ENCODE measurements around the gene CD24. TPM values are rescaled to one million over a fixed set of nuclear protein-coding genes. Genes with fewer than 3 reads are reported as not detected.
A peak's percentile ranks its signal among the peaks of the same experiment; 100 is the strongest.
"Not testable (repeated sequence)": the region's sequence is repeated elsewhere in the genome, so short reads cannot be mapped to it uniquely, and the experiment has no call there.

CD24 gene, protein sequence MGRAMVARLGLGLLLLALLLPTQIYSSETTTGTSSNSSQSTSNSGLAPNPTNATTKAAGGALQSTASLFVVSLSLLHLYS
- 1 to 10 TPM in 3 of 4 donors, under 1 TPM in 1; 0.39 to 5.9 (median 1.4) TPM for total RNA-seq

DNA sequence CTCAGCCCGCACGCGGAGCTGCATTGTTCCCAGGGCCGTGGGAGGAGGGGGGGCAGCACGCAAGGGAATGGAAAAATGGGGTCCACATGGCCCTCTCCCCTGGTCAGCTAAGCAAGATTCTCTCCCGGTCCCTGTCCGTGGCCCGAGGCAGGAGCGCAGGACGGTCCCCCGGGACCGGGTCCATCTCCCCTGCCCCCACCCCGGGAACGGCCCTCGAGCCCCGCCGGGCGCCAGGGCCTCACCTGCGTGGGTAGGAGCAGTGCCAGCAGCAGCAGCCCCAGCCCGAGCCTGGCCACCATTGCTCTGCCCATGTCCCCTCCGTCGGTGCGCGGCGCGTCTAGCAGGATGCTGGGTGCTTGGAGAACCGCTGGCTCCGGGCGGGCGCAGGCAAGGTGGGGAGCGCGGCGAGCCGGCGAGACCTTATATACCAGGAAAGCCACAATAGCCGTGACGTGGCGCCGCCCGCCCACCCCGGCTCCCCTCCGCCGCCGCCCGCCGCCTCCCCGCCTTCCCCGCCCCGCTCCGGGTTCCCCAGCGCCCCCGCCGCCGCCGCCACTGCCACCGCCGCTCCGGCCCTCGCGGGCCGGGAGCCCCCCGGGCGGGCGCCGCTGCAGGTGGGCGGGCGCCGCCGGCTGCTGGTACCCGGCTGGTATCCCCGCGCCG, at the start of gene CD24:
Gene CD24, minus strand, starts transcription at position 394 of the 663 bp plus-strand sequence. Its CDS starts 83 bp downstream, at position 311.
- ATAC-seq (no peak), DNase-seq (no peak)
- Histone ChIP-seq H3K9me3 (no peaks in the 10 kb centered on the region), H3K36me3 (no peaks in the 10 kb centered on the region), H3K27me3 (peaks cover 54 to 63% (median 62%) of the 10 kb centered on the region in 3 donors), H3K4me1 (peaks cover 4 to 15% of the 10 kb centered on the region in 2 donors), H3K4me3 (peak within 1 kb of the TSS; percentile 56 to 78 (median 57)), H3K27ac (no peak within 1 kb of the TSS)
- TF ChIP-seq, protein P1, sequence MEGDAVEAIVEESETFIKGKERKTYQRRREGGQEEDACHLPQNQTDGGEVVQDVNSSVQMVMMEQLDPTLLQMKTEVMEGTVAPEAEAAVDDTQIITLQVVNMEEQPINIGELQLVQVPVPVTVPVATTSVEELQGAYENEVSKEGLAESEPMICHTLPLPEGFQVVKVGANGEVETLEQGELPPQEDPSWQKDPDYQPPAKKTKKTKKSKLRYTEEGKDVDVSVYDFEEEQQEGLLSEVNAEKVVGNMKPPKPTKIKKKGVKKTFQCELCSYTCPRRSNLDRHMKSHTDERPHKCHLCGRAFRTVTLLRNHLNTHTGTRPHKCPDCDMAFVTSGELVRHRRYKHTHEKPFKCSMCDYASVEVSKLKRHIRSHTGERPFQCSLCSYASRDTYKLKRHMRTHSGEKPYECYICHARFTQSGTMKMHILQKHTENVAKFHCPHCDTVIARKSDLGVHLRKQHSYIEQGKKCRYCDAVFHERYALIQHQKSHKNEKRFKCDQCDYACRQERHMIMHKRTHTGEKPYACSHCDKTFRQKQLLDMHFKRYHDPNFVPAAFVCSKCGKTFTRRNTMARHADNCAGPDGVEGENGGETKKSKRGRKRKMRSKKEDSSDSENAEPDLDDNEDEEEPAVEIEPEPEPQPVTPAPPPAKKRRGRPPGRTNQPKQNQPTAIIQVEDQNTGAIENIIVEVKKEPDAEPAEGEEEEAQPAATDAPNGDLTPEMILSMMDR (IDR thresholded peaks at IDR 0.05 in 4 of 5, conservative IDR thresholded peaks at IDR 0.05 in 1 of 5) = no peak
- no peak for TF ChIP-seq POLR2A (IDR thresholded peaks at IDR 0.05)
- intact Hi-C loops (cut with DNase I; ENCODE audit: low total_unique reads) = no loop called here
- in situ Hi-C loops (cut with MboI; ENCODE audit: low sequenced_read_pairs in 4 of 4) = no loop called here

DNA sequence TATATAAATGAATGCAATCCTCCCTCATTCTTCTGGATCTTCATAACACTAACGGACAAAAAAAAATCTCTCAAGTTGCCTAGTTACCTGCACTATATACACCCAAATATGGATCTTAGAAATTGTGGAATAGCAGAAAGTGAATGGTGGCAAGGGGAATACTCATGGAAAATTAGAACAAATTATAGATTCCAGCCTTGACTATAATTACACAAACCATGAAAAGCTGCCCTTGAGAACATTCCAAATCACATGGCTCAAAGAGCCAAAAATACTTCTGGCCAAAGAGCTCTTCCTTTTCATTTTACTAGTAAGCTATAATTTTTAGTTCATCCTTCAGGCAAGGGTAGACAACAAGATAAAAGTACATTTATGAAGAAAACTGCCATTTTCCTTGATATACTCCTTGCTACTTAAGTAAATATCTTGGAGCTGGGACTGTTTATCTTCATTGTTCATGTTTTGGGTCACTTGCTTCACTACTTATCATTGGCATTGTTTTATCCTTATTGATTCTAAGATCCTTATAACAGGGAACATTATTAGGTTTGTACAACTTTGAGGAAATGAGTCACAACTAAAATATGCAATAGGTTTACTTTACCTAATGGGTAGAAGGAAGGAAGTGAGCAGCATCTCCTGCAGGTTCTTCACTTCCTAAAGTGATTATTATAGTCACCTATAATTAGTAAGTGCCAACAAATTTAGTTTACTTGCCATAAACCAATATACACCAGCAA, 47.1 kb upstream of the CD24 start:
- no peak for DNase-seq
- no peak for ATAC-seq
- Histone ChIP-seq H3K9me3 (no peaks in the 10 kb centered on the region), H3K36me3 (no peaks in the 10 kb centered on the region), H3K4me1 (no peaks in the 10 kb centered on the region), H3K4me3 (no peak overlapping the region), H3K27ac (no peak overlapping the region), H3K27me3 (no peaks in the 10 kb centered on the region)
- intact Hi-C loops (cut with DNase I; ENCODE audit: low total_unique reads) (no loop called here), in situ Hi-C loops (cut with MboI; ENCODE audit: low sequenced_read_pairs in 4 of 4) (loop anchor here in 1 of 4 donors (10.0 kb wide), 1 partner anchor 93 kb away; the partner anchor contains the start of gene BEND3)
- TF ChIP-seq, protein P1 (IDR thresholded peaks at IDR 0.05 in 4 of 5, conservative IDR thresholded peaks at IDR 0.05 in 1 of 5) = no peak
- TF ChIP-seq POLR2A (IDR thresholded peaks at IDR 0.05) = no peak

DNA sequence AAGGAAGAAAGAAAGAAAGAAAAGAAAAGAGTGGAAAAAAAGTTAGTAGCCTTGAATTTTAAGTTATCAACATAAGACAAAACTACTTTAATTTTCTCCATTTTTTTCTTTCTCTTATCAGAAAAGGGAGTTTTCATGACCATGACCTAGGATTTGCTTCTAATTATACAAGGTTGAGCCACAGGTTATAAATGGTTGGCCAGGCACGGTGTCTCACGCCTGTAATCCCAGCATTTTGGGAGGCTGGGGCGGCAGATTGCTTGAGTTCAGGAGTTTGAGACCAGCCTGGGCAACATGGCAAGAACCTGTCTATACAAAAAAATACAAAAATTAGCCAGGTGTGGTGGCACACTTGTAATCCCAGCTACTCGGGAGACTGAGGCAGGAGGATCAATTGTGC, 45.7 kb upstream of the CD24 start:
- no peak for ATAC-seq
- in situ Hi-C loops (cut with MboI; ENCODE audit: low sequenced_read_pairs in 4 of 4) = loop anchor here in 1 of 4 donors (10.0 kb wide), 1 partner anchor 95 kb away; the partner anchor contains the start of gene BEND3
- no peak for TF ChIP-seq POLR2A (IDR thresholded peaks at IDR 0.05)
- TF ChIP-seq, protein P1 (IDR thresholded peaks at IDR 0.05 in 4 of 5, conservative IDR thresholded peaks at IDR 0.05 in 1 of 5) = no peak
- Histone ChIP-seq H3K4me1 (no peaks in the 10 kb centered on the region), H3K27ac (no peak overlapping the region), H3K36me3 (no peaks in the 10 kb centered on the region), H3K27me3 (no peaks in the 10 kb centered on the region), H3K9me3 (no peaks in the 10 kb centered on the region), H3K4me3 (no peak overlapping the region)
- intact Hi-C loops (cut with DNase I; ENCODE audit: low total_unique reads) = no loop called here
- no peak for DNase-seq

DNA sequence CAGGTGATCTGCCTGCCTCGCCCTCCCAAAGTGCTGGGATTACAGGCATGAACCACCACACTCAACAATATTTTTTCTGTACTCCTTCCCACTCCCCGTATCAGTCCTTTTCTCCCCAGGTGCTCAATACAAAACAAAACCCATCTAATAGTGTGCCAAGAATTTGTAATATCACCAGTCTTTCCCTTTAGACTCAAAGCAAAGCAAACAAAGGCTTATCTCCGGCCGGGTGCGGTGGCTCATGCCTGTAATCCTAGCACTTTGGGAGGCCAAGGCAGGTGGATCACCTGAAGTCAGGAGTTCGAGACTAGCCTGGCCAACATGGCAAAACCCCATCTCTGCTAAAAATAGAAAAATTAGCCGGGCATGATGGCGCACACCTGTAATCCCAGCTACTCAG, 45.1 kb upstream of the CD24 start:
- in situ Hi-C loops (cut with MboI; ENCODE audit: low sequenced_read_pairs in 4 of 4) = loop anchor here in 1 of 4 donors (10.0 kb wide), 1 partner anchor 95 kb away; the partner anchor contains the start of gene BEND3
- H3K27me3 ChIP-seq; ATAC-seq; intact Hi-C loops (cut with DNase I; ENCODE audit: low total_unique reads); H3K9me3 ChIP-seq; H3K4me3 ChIP-seq; H3K27ac ChIP-seq; H3K4me1 ChIP-seq; H3K36me3 ChIP-seq; DNase-seq: not testable (repeated sequence)

DNA sequence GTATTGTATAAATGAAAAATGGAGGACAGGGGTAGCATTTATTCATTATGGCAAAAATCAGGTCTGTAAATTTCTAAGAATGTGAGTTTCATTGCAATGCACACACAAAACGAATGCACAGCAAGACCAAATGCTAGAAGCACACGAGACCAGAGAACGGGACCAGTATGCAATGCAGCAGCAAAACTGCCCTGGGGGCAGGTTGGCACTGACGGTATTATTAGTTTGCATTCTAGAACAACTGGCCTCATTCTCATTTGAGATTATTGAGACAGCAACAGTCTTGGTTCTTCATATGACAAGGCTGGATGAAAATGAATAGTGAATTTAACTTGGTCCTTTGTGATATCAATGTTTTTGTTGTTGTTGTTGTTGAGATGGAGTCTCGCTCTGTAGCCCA, 44.5 kb upstream of the CD24 start:
- H3K4me1 ChIP-seq = no peaks in the 10 kb centered on the region
- ATAC-seq (no peak), DNase-seq (no peak)
- no peaks in the 10 kb centered on the region for H3K9me3 ChIP-seq
- no peaks in the 10 kb centered on the region for H3K36me3 ChIP-seq
- intact Hi-C loops (cut with DNase I; ENCODE audit: low total_unique reads) = no loop called here
- no peak for TF ChIP-seq POLR2A (IDR thresholded peaks at IDR 0.05)
- H3K4me3 ChIP-seq = no peak overlapping the region
- no peak overlapping the region for H3K27ac ChIP-seq
- in situ Hi-C loops (cut with MboI; ENCODE audit: low sequenced_read_pairs in 4 of 4) = no loop called here
- no peaks in the 10 kb centered on the region for H3K27me3 ChIP-seq
